HG02623 (cell line): ENCODE results near the gene SLX4.

Experiments
- ATAC-seq: cut with Tn5 transposase; IDR thresholded peaks from one replicate; pipeline ENCODE4 v1.9.1; 2021; ENCODE audit warnings: moderate library complexity; ENCODE audit not compliant: unreplicated experiment

Gene SLX4

DNA sequence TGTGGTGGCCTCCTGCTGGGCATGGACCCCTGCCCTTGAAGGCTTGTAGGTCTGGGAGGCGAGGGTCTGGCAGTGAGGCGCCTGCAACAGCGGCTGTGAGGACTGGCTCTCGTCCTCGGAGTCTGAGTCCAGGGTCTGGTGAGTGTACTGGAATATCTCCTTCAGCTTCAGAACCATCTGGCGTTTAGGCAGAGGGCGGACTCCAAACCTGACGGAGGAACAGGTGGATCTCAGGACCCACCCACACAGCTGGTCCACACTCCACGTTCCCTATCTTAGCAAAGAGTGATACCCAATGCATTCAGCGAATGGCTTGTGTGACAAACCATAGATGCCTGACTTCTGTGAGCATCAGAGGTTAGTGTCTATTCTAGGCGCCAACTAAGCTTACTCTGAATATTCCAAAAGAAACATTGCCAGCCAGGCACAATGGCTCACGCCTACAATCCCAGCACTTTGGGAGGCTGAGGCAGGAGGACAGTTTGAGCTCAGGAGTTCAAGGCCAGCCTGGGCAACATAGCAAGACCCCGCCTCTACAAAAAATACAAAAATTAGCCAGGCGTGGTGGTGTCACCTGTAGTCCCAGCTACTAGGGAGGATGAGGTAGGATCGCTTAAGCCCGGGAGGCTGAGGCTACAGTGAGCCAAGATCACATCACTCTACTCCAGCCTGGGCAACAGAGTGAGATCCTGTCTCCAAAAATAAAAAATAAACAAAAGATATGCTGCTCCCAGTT is 27.9 kb downstream of the SLX4 start:
- no peak for ATAC-seq

DNA sequence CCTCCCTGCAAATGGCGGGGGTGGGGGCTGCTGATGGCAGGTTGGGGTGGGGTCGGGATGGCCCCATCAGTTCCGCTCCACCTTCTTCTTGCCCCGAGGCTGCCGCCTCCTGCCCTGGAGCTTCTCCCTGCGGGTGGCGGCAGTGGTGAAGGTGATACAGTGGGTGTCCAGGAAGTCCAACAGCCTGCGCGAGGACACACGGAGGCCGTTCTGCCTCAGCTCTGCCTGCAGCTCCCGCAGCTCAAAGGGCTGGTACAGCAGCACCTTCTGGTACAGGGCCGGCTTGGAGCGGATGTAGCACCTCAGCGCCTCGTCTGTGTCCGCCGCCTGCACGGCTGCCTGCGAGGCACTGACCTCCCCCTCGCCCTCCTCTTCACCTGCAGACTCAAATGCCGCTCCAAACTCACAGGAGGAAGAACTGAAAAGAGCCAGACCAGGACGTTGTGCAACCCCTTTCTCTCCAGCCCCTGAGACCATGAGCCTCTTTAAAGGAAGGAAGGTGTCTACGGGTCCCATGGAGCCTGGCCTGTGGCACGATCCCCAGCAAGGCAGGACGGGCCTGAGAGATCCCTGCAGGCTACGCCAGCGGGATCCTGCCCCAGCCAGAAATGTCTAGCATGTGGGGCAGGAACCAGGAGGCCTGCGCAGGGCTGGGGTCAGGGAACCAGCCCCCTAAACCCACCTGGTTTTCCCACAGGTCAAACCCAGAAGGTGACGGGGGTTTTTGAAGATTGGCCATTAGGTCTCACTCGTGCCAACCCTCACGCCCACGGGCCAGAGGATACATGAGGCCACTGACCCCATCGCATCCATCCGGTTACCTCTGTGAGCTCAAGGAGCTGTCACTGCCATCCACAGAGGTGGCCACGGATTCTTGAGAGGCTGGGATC is 28.9 kb downstream of the SLX4 start:
- ATAC-seq, result no peak

DNA sequence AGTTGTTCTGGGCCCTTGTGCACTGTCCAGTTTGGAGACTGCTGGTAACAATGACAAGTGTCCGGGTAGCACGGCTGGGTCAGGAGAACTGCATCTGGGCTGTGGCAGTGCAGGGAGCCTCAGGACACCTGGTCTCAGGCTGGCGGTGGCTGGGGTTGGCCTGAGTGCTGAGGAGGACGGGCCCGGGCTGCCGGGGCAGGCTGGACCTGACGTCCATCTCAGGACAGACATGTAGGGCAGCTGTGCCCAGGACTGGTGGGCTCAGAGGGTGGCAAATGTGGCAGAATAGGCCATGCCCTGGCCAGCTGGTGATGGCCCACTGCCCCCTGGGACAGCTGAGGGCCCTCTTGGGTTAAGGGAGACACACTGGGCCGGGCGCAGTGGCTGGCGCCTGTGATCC is 30.0 kb downstream of the SLX4 start:
- no peak for ATAC-seq

DNA sequence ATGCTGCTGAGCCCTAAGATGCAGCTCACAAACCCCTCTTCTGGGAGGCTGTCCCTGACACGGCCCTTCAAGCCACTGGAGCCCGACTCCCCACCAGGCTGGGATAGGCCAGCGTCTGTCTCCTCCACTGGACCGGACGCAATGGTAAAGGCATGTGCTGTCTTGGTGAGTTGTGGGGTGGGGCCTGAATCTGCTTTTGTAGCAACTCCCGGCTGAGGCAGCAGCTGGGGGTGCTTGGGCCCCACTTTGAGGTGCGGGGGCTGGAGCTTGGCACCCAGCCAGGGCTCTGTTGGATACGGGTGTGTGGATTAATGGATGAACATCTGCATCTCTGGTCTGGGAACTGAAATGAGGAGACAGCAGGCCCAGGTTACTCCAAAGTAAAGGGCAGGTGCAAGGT is 30.7 kb downstream of the SLX4 start:
- no peak for ATAC-seq

GRCh38 chr16:3580251-3580651 is 31.2 kb downstream of the SLX4 start:
- ATAC-seq, result no peak

GRCh38 chr16:3579776-3580175 is 31.6 kb downstream of the SLX4 start:
- ATAC-seq, result no peak

- peak; percentile 53 for ATAC-seq
Measured at GRCh38 chr16:3578610-3579551, 32.5 kb downstream of the SLX4 start.

DNA sequence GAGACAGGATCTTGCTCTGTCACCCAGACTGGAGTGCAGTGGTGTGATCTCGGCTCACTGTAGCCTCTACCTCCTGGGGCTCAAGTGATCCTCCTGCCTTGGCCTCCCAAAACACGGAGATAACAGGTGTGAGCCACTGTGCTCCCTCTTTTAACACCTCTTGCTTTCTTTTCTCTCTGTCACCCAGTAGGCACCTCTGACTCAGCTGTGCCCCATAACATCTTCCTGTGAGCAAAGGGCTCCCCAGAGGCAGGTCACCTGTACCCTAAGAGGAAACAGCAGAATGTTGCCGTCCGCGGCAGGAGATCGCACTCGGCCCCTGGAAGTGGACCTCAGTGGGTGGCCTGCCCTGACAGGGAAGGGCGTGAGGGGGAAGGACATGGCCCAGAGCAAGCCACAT is 33.3 kb downstream of the SLX4 start:
- ATAC-seq, result no peak

GRCh38 chr16:3577302-3577752 is 34.1 kb downstream of the SLX4 start, which contains the start of gene NLRC3:
Gene NLRC3 (minus strand): TSS chr16:3577403. CDS start chr16:3565036, 12,367 bp downstream.
- no peak for ATAC-seq

DNA sequence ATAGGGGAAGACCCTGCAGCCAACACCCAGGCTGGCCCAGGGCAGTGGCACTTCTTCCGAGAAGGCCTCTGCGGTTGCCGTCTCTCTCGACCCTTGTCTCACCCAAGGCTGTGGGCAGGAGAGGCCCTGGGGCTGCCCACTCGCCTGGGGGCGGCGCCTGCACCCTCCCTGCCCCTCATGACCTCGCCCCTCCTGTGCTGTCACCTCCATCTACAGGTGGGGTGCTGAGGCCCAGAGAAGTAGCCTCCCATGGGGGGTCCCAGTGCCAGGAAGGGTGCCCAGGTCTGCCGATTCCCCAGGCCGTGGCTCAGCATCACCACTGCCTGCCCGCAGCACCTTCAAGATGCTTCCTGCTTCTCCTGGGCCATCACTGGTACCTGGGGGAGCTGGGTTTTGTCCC is 35.2 kb downstream of the SLX4 start:
- ATAC-seq, result no peak

GRCh38 chr16:3575491-3575890 is 35.9 kb downstream of the SLX4 start:
- ATAC-seq, result no peak

- no peak for ATAC-seq
Measured at GRCh38 chr16:3574195-3574594, 37.2 kb downstream of the SLX4 start.

DNA sequence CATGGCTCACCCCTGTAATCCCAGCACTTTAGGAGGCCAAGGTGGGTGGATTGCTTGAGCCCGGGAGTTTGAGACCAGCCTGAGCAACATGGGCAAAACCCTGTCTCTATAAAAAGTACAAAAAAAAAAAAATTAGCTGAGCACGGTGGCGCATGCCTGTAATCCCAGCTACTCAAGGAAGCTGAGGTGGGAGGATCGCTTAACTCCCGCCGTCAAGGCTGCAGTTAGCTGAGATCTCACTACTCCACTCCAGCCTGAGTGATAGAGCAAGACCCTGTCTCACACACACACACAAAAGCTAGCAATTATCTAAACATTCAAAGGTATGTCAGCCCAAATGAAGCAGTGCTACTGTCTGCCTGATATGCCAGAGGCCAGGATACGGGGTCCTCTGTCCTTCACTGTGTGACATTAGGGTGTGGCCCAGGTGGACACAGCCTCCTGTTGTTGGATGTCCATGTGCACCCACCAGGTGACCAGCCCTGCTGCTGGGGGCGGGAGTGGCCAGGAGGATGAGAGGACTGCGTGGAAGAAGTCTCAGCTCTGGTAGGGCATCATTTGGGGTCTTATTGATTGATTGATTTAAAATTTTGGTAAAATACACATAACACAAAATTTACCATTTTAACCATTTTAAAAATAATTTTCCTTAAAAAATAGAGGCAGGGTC is 38.1 kb downstream of the SLX4 start:
- no peak for ATAC-seq

GRCh38 chr16:3570420-3571062 is 40.9 kb downstream of the SLX4 start:
- ATAC-seq, result no peak

- no peak for ATAC-seq
Measured at GRCh38 chr16:3569851-3570250, 41.6 kb downstream of the SLX4 start.

- ATAC-seq, result no peak
Measured at GRCh38 chr16:3566990-3567389, 44.4 kb downstream of the SLX4 start.

DNA sequence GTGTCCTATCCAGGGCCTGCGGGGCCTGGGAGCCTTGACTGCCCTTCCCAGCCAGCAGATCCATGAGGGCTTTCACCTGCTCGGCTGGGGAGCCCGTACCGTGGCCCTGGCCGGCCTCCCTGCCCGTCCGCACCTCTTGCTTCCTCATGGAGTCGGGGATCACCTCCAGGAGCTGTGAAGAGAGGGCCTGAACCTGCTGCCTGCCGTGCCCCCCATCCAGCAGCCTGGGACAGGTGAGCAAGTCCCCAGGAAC is 46.6 kb downstream of the SLX4 start:
- ATAC-seq, result no peak

DNA sequence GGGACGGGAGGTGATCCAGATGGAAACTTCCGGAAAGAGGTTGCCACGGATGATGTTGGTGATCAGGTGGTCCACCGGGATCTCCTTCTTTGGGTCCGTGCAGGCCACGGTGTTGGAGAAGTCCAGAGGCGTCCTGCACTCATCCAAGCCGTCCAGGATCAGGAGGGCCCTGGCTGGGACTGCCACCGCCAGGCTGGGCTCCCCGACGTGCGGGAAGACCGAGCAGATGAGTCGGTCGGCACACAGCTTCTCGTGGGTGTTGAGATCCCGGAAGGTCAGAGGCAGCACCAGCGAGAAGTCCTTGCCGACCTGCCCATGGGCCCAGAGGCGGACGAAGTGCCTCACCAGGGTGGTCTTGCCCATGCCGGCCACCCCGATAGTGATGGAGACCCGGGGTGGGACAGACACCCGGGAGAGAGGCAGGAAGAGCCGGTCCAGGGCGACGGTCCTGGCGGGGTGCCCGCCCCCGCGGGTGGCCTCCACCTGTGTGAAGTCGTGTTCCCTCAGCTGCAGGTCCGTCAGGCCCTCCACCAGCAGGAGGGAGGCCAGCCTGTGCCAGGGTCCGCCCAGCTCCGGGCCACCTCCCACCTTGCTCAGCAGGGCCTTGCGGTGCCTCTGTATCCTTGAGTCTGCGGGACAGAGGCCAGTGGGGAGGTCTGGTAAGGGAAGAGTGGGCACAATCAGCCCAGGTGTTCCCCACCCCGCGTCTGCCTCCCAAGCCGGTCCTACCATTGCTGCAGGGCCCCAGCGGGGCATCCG is 47.1 kb downstream of the SLX4 start:
- no peak for ATAC-seq

DNA sequence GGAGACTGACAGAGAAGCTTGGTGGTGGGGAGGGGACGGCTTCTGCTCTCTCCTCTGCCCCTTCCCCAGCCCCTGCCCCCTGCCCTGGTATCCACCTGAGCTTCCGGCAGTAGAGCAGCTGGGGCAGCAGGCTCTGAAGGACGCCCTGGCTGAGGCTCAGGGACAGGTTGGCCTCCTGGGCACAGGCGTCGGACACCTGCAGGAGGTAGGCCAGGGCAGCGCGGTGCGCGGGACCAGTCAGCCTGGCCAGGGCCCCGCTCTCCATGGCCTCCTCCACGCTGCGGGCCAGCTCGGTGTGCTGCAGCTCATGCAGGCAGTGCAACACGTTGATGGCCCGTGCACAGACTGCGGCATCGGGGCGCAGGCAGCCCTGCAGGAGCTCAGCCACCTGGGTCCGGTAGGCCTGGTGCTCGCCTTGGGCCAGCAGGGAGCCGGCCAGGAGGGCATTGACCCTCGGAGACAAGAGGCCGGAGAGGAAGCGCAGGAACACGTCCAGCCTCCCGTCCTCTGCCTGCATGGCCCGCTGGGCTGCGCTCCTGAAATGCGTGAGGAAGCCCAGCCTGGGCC is 48.4 kb downstream of the SLX4 start:
- ATAC-seq, result no peak
